ENCODE results near the gene TOGARAM2.

DNA sequence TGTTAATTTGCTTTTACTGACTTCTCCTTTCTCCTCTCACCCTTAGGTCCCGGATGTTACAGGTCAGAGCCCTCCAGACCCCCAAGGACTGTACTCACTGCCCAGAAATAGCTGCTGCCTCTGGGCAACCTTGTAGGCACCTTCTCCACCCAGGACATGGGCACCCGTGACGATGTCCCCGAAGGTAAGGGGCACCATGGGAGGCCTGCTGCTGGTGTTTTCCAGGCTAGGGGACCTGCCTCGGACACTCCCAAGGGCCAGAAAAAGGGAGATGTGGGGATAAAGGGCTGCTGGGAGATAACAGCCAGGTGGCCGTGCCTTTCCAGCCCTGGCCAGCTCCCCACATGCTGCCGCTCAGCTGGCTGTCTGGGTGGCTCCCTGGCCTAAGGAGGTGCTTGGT lies 13.6 kb downstream of the TOGARAM2 start:
- no peak for TF ChIP-seq PATZ1 (CRISPR knock-in tag; IDR thresholded peaks at IDR 0.05; ENCODE audit: borderline replicate concordance)
- no peak for TF ChIP-seq RARB (CRISPR knock-in tag; IDR thresholded peaks at IDR 0.05)
- TF ChIP-seq CSRNP3 (CRISPR knock-in tag; IDR thresholded peaks at IDR 0.05), result no peak
